RWPE1 (cell line): ENCODE data around the gene HOMER1.

ENCODE experiments used
- CTCF ChIA-PET: fragments of 350-600 bp; sonication (Branson Sonifier 250); formaldehyde crosslinking; extraction: SDS; loops from one replicate; lab custom pipeline; 2021; lab: Yijun Ruan, JAX
- POLR2A ChIA-PET: fragments of 400-600 bp; formaldehyde crosslinking; extraction: SDS; loops from one replicate; lab custom pipeline; 2020; ENCODE audit warnings: antibody characterized with exemption; ENCODE audit not compliant: low non-redundant PET; lab: Yijun Ruan, JAX
- DNase-seq: peaks from one replicate; pipeline ENCODE4 v3.0.0; 2012; ENCODE audit warnings: low spot score
- H3K27ac ChIP-seq: fragments of 450-650 bp; 2 replicates; pipeline ENCODE4 v1.5.1; 2017
- CTCF ChIP-seq: fragments of 450-650 bp; conservative IDR thresholded peaks from 2 replicates; pipeline ENCODE4 v1.5.1; 2017; ENCODE audit warnings: low read depth, mild to moderate bottlenecking

HOMER1 gene

GRCh38 chr5:79513704-79514390 is at the start of gene HOMER1:
Gene HOMER1 (minus strand): TSS chr5:79514134. CDS start chr5:79512774, 1,360 bp downstream.
- DNase-seq = peak; percentile 85
- ChIA-PET CTCF (interaction anchor here (0.8 kb wide), 1 partner anchor 51 kb away, joined by 6 read pairs; no protein-coding TSS in a partner anchor), POLR2A (interaction anchor here (0.7 kb wide), 1 partner anchor 766 kb away, joined by 3 read pairs; no protein-coding TSS in a partner anchor)
- peak within 1 kb of the TSS; percentile 96 for H3K27ac ChIP-seq
- TF ChIP-seq CTCF = no peak

- TF ChIP-seq CTCF = no peak
- CTCF ChIA-PET = interaction anchor here (0.7 to 1.2 kb wide), 3 partner anchors 10 to 1264 kb away, joined by 3 to 6 read pairs (median 3); no protein-coding TSS in a partner anchor
- H3K27ac ChIP-seq = no peak overlapping the region
- POLR2A ChIA-PET = no interaction called here
- DNase-seq = no peak
These were observed 49.3 kb upstream of the HOMER1 start for GRCh38 chr5:79563247-79563590.

GRCh38 chr5:79562351-79563246 is 48.7 kb upstream of the HOMER1 start:
- TF ChIP-seq CTCF = no peak
- ChIA-PET POLR2A (no interaction called here), CTCF (interaction anchor here (0.7 to 1.2 kb wide), 3 partner anchors 9 to 1264 kb away, joined by 3 to 6 read pairs (median 3); no protein-coding TSS in a partner anchor)
- H3K27ac ChIP-seq = no peak overlapping the region
- DNase-seq = peak; percentile 37

GRCh38 chr5:79561525-79561893 is 47.6 kb upstream of the HOMER1 start:
- ChIA-PET POLR2A (no interaction called here), CTCF (no interaction called here)
- DNase-seq = no peak
- TF ChIP-seq CTCF = no peak
- H3K27ac ChIP-seq = no peak overlapping the region

- no peak for TF ChIP-seq CTCF
- H3K27ac ChIP-seq = no peak overlapping the region
- ChIA-PET CTCF (interaction anchor here (0.6 to 0.7 kb wide), 2 partner anchors 233 to 1208 kb away, joined by 3 to 5 read pairs; no protein-coding TSS in a partner anchor), POLR2A (no interaction called here)
- peak; percentile 31 for DNase-seq
These were observed 47.0 kb upstream of the HOMER1 start for GRCh38 chr5:79560771-79561524.

- ChIA-PET CTCF (no interaction called here), POLR2A (no interaction called here)
- TF ChIP-seq CTCF = no peak
- H3K27ac ChIP-seq = no peak overlapping the region
- DNase-seq = no peak
These were observed 41.5 kb upstream of the HOMER1 start for GRCh38 chr5:79555418-79555817.
